Keratinocyte (primary cell): ENCODE measurements around the gene TENM4. TPM values are rescaled to one million over a fixed set of nuclear protein-coding genes. Genes with fewer than 3 reads are reported as not detected.

Experiments used
- DNase-seq: peaks from one replicate; pipeline ENCODE4 v3.0.0-alpha.2; 2011; ENCODE audit warnings: low read depth, missing footprints, low spot score
- FAIRE-seq: peaks from 2 replicates; lab custom pipeline; 2011; peaks lifted over from hg19 to GRCh38; lab: Jason Lieb, UNC
- H2AFZ ChIP-seq: 2 replicates; pipeline ENCODE4 v1.6.0; 2012; ENCODE audit warnings: low read length, control low read depth, inconsistent platforms; ENCODE audit not compliant: control insufficient read depth
- H3K27ac ChIP-seq: 2 replicates; pipeline ENCODE4 v1.5.1; 2011; ENCODE audit warnings: low read length; ENCODE audit not compliant: control insufficient read depth, insufficient read depth
- H3K27me3 ChIP-seq: 3 replicates; pipeline ENCODE4 v1.6.0; 2011; ENCODE audit warnings: low read length; ENCODE audit not compliant: control insufficient read depth, insufficient read depth; ENCODE audit errors: extremely low read depth
- H3K36me3 ChIP-seq, 2 experiments: 2 replicates in 1 of 2; 3 replicates in 1 of 2; pipeline ENCODE4 v1.5.1; 2011; ENCODE audit warnings: low read length in 2 of 2, mild to moderate bottlenecking in 1 of 2; ENCODE audit not compliant: control insufficient read depth in 2 of 2, insufficient read depth in 2 of 2; ENCODE audit errors: extremely low read depth in 1 of 2
- H3K4me1 ChIP-seq: 3 replicates; pipeline ENCODE4 v1.5.1; 2011; ENCODE audit warnings: low read length; ENCODE audit not compliant: control insufficient read depth, insufficient read depth; ENCODE audit errors: extremely low read depth
- H3K4me2 ChIP-seq: 3 replicates; pipeline ENCODE4 v1.6.0; 2011; ENCODE audit warnings: low read depth, low read length; ENCODE audit not compliant: control insufficient read depth, insufficient read depth; ENCODE audit errors: extremely low read depth
- H3K4me3 ChIP-seq, 3 experiments: fragments of 200-600 bp in 1 of 3; sonication (generic) in 1 of 3; 2 replicates in 2 of 3; 3 replicates in 1 of 3; pipeline ENCODE4 v1.5.1; 2011 to 2016; ENCODE audit warnings: low read length in 3 of 3, mild to moderate bottlenecking in 3 of 3, control low read depth in 2 of 3, inconsistent platforms in 1 of 3, low read depth in 1 of 3, mixed read lengths in 1 of 3, mixed run types in 1 of 3, moderate library complexity in 1 of 3; ENCODE audit not compliant: control insufficient read depth in 2 of 3, insufficient read depth in 2 of 3; ENCODE audit errors: extremely low read depth in 1 of 3
- H3K79me2 ChIP-seq: 2 replicates; pipeline ENCODE4 v1.6.0; 2012; ENCODE audit warnings: low read length; ENCODE audit not compliant: control insufficient read depth, insufficient read depth
- H3K9ac ChIP-seq: 3 replicates; pipeline ENCODE4 v1.6.0; 2011; ENCODE audit warnings: low read length; ENCODE audit not compliant: control insufficient read depth, insufficient read depth; ENCODE audit errors: extremely low read depth
- H3K9me1 ChIP-seq: 3 replicates; pipeline ENCODE4 v1.6.0; 2011; ENCODE audit warnings: low read length; ENCODE audit not compliant: control insufficient read depth, insufficient read depth; ENCODE audit errors: extremely low read depth
- H3K9me3 ChIP-seq: 2 replicates; pipeline ENCODE4 v1.5.1; 2012; ENCODE audit warnings: low read depth, low read length; ENCODE audit not compliant: control insufficient read depth
- H4K20me1 ChIP-seq: 3 replicates; pipeline ENCODE4 v1.6.0; 2011; ENCODE audit warnings: low read length; ENCODE audit not compliant: control insufficient read depth, insufficient read depth; ENCODE audit errors: extremely low read depth
- CTCF ChIP-seq, 3 experiments: IDR thresholded peaks in 1 of 3; conservative IDR thresholded peaks in 1 of 3; optimal IDR thresholded peaks in 1 of 3; 2 replicates in 2 of 3; 3 replicates in 1 of 3; pipeline versions ENCODE3 to v1.5.1; 2011; ENCODE audit warnings: low read length in 3 of 3, mild to moderate bottlenecking in 3 of 3, moderate library complexity in 2 of 3, control low read depth in 1 of 3, inconsistent platforms in 1 of 3; ENCODE audit not compliant: insufficient read depth in 2 of 3; ENCODE audit errors: extremely low read depth in 1 of 3
- EZH2 ChIP-seq: IDR thresholded peaks from one replicate; pipeline ENCODE4 v1.6.1; 2012; ENCODE audit warnings: inconsistent platforms, mild to moderate bottlenecking, low read length, moderate library complexity
- dilution Hi-C: fragments of 300-500 bp; cut with MboI; formaldehyde crosslinking; loops from one replicate; pipeline ENCODE4 v1.7.0; 2020; ENCODE audit warnings: low sequenced_read_pairs; ENCODE audit not compliant: extremely low pct_ligation_motif_present
- polyA plus RNA-seq, 5 experiments: library from polyadenylated mRNA; depleted of rRNA in 3 of 5; stranded (reverse) in 3 of 5; stranded (forward) in 1 of 5; unstranded in 1 of 5; fragments of >200 nt; gene quantifications; 1 replicate in 1 of 5; 2 replicates in 3 of 5; 3 replicates in 1 of 5; pipeline versions ENCODE4 v1.2.1 to v1.2.3, GENCODE V29; 2011 to 2012; ENCODE audit warnings: missing spikeins in 2 of 5, low read depth in 1 of 5, low replicate concordance in 1 of 5

Gene TENM4
- polyA plus RNA-seq, 1 donor (not counting 4 experiments of a cell fraction or from before 2014, with no cell fraction given), result 3.5 TPM

- H3K9me3 ChIP-seq, result no peaks in the 10 kb centered on the region
- dilution Hi-C loops, result no loop called here
- DNase-seq, result no peak
- H3K79me2 ChIP-seq, result no peaks in the 10 kb centered on the region
- FAIRE-seq, result no peak
- no peaks in the 10 kb centered on the region for H3K27me3 ChIP-seq
- no peaks in the 10 kb centered on the region for H4K20me1 ChIP-seq
- H3K4me1 ChIP-seq, result no peaks in the 10 kb centered on the region
- no peak overlapping the region for H3K4me3 ChIP-seq
- H2AFZ ChIP-seq, result no peak overlapping the region
- no peak overlapping the region for H3K27ac ChIP-seq
- no peaks in the 10 kb centered on the region for H3K36me3 ChIP-seq
- H3K9me1 ChIP-seq, result no peaks in the 10 kb centered on the region
- no peak overlapping the region for H3K9ac ChIP-seq
- TF ChIP-seq EZH2 (no peak), CTCF (optimal IDR thresholded peaks at IDR 0.05 in 1 of 3, IDR thresholded peaks at IDR 0.05 in 1 of 3, conservative IDR thresholded peaks at IDR 0.05 in 1 of 3; ENCODE audit: extremely low read depth in 1 of 3, insufficient read depth in 2 of 3, low read length in 3 of 3) (no peak)
- no peak overlapping the region for H3K4me2 ChIP-seq
Measured at GRCh38 chr11:79113054-79113690, 327.7 kb downstream of the TENM4 start.

- no peak overlapping the region for H3K27ac ChIP-seq
- H3K79me2 ChIP-seq, result no peaks in the 10 kb centered on the region
- no peaks in the 10 kb centered on the region for H3K4me1 ChIP-seq
- H3K27me3 ChIP-seq, result no peaks in the 10 kb centered on the region
- H3K9me3 ChIP-seq, result no peaks in the 10 kb centered on the region
- no peaks in the 10 kb centered on the region for H4K20me1 ChIP-seq
- TF ChIP-seq CTCF (optimal IDR thresholded peaks at IDR 0.05 in 1 of 3, IDR thresholded peaks at IDR 0.05 in 1 of 3, conservative IDR thresholded peaks at IDR 0.05 in 1 of 3; ENCODE audit: extremely low read depth in 1 of 3, insufficient read depth in 2 of 3, low read length in 3 of 3) (no peak), EZH2 (no peak)
- no peak overlapping the region for H3K9ac ChIP-seq
- no peak overlapping the region for H3K4me2 ChIP-seq
- dilution Hi-C loops, result no loop called here
- H3K36me3 ChIP-seq, result peaks cover 0 to 3% of the 10 kb centered on the region in 2 experiments
- DNase-seq, result no peak
- H3K4me3 ChIP-seq, result no peak overlapping the region
- no peaks in the 10 kb centered on the region for H3K9me1 ChIP-seq
- H2AFZ ChIP-seq, result no peak overlapping the region
- FAIRE-seq, result no peak
Measured at GRCh38 chr11:79110796-79111195, 330.0 kb downstream of the TENM4 start.
